Testis (tissue), 2 donors: ENCODE data around the gene ZBTB2.

ENCODE experiments used
- CTCF ChIP-seq, 3 experiments: fragments of 450-650 bp in 2 of 3; fragments of 200-600 bp in 1 of 3; sonication (generic) in 1 of 3; IDR thresholded peaks; one replicate each; pipeline ENCODE4 v1.5.1; 2016 to 2019; ENCODE audit warnings: antibody characterized with exemption in 3 of 3, mild to moderate bottlenecking in 2 of 3, moderate library complexity in 1 of 3
- POLR2A ChIP-seq: fragments of 450-650 bp; IDR thresholded peaks from one replicate; pipeline ENCODE4 v1.6.1; 2017; ENCODE audit warnings: antibody characterized with exemption, mild to moderate bottlenecking, moderate library complexity

- TF ChIP-seq CTCF (IDR thresholded peaks at IDR 0.05) (no peak), POLR2A (no peak)
Observed at GRCh38 chr6:151353795-151354194, 37.6 kb downstream of the ZBTB2 start.
